HG03060 (cell line): ENCODE measurements around the gene KCNE2.
"Not testable (repeated sequence)": the region's sequence is repeated elsewhere in the genome, so short reads cannot be mapped to it uniquely, and the experiment has no call there.

ENCODE experiments used
- ATAC-seq: cut with Tn5 transposase; IDR thresholded peaks from one replicate; pipeline ENCODE4 v1.9.1; 2021; ENCODE audit warnings: low read depth, moderate number of reproducible peaks; ENCODE audit not compliant: unreplicated experiment

Gene KCNE2

DNA sequence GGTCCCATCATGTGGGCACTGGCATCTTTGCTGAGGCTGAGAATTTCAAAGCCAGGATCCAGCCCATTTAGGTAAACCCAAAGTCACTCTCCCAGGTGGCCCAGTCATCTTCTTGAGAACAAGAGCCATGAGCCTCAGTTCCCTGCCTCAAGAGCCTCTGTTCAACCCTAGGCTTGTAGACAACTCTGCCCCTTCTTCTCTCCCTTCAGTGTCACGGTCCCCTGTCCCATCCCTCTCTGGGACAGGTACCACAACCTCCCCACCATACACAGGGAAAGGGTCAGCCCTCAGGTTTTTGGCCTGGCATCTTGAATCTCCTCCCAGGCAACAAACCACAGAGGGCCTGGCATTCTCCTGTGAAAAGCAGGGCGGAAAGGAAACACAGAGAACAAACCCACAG is 41.9 kb downstream of the KCNE2 start:
- not testable (repeated sequence) for ATAC-seq

- ATAC-seq: not testable (repeated sequence)
Observed at GRCh38 chr21:34406102-34406501, 42.3 kb downstream of the KCNE2 start.

- not testable (repeated sequence) for ATAC-seq
Observed at GRCh38 chr21:34406676-34407075, 42.9 kb downstream of the KCNE2 start.

- ATAC-seq: not testable (repeated sequence)
Observed at GRCh38 chr21:34407294-34407693, 43.5 kb downstream of the KCNE2 start.

DNA sequence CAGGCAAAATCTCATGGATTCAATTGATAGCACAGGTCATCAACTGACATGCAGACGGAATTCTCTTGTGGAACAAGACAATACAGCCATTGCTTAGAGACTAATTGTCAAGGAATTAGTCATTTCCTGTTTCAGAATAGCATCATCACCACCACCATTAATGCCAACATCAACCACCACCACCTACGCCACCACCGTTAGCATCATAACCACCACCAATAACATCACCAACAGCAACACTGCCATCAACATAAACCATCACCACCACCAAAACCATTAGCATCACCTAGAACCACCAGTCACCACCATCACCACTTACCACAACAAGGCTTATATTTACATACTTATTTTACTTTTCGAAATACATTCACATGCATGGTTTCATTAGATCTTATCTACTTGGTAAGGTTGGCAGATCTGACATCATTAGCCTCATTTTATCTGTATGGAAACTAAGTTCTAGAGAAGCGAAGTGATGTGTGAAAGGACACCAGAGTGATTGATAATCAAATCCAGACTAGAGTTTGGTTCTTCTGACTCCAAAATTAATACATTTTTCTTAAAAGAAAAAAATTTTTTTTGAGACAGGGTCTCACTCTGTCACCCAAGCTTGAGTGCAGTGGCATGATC is 53.8 kb downstream of the KCNE2 start:
- not testable (repeated sequence) for ATAC-seq
